H1 (cell line): ENCODE measurements around the gene CSAD. TPM values are rescaled to one million over a fixed set of nuclear protein-coding genes. Genes with fewer than 3 reads are reported as not detected.

Source experiments
- CTCF ChIA-PET: fragments of 300-600 bp; sonication (Branson Sonifier 250); formaldehyde crosslinking; loops from one replicate; lab custom pipeline; 2021; ENCODE audit not compliant: partially characterized antibody; lab: Charles Lee
- POLR2A ChIA-PET: fragments of 300-600 bp; sonication (Branson Sonifier 250); formaldehyde crosslinking; loops from one replicate; lab custom pipeline; 2021; ENCODE audit warnings: inconsistent platforms; ENCODE audit not compliant: partially characterized antibody; lab: Charles Lee
- DNase-seq, 2 experiments: peaks; one replicate each; pipeline versions ENCODE4 v3.0.0 to v3.0.0-alpha.2; 2010 to 2022; ENCODE audit warnings: low spot score in 2 of 2, low read depth in 1 of 2, mixed read lengths in 1 of 2
- FAIRE-seq: peaks from 2 replicates; lab custom pipeline; 2011; peaks lifted over from hg19 to GRCh38; lab: Jason Lieb, UNC
- H2AFZ ChIP-seq: 2 replicates; pipeline ENCODE4 v1.8.1; 2012; ENCODE audit warnings: low read length, inconsistent platforms
- H2AK5ac ChIP-seq: 2 replicates; pipeline ENCODE4 v1.6.1; 2013; ENCODE audit warnings: low read depth, low read length
- H2BK120ac ChIP-seq: replicated peaks from 2 replicates; pipeline ENCODE3; 2013; ENCODE audit warnings: low read depth, low read length, inconsistent platforms
- H2BK12ac ChIP-seq: 2 replicates; pipeline ENCODE4 v1.6.1; 2013; ENCODE audit warnings: low read depth, low read length
- H2BK15ac ChIP-seq: 2 replicates; pipeline ENCODE4 v1.6.1; 2013; ENCODE audit warnings: low read length
- H2BK20ac ChIP-seq: 2 replicates; pipeline ENCODE4 v1.6.1; 2013; ENCODE audit warnings: low read length
- H2BK5ac ChIP-seq: 2 replicates; pipeline ENCODE4 v1.6.1; 2013; ENCODE audit warnings: low read depth, low read length
- H3K14ac ChIP-seq: 2 replicates; pipeline ENCODE4 v1.6.1; 2013; ENCODE audit warnings: inconsistent platforms; ENCODE audit not compliant: insufficient read length
- H3K18ac ChIP-seq: 2 replicates; pipeline ENCODE4 v1.6.1; 2013; ENCODE audit warnings: low read length; ENCODE audit errors: extremely low read depth
- H3K23ac ChIP-seq: 2 replicates; pipeline ENCODE4 v1.6.1; 2013; ENCODE audit warnings: inconsistent platforms; ENCODE audit not compliant: insufficient read length
- H3K23me2 ChIP-seq: 2 replicates; pipeline ENCODE4 v1.6.1; 2013; ENCODE audit warnings: low read depth, low read length
- H3K27ac ChIP-seq: 2 replicates; pipeline ENCODE4 v1.6.1; 2011; ENCODE audit warnings: low read depth, low read length, inconsistent platforms
- H3K27me3 ChIP-seq, 4 experiments: replicated peaks in 1 of 4; 1 replicate in 1 of 4; 2 replicates in 3 of 4; pipeline versions ENCODE4 v1.6.1 to v1.8.1; 2011 to 2013; ENCODE audit warnings: low read length in 3 of 4, mild to moderate bottlenecking in 3 of 4, inconsistent platforms in 2 of 4, mixed read lengths in 2 of 4, moderate library complexity in 1 of 4; ENCODE audit not compliant: control insufficient read depth in 3 of 4, insufficient read depth in 3 of 4; ENCODE audit errors: extremely low read depth in 1 of 4
- H3K36me3 ChIP-seq, 4 experiments: 2 replicates each; pipeline versions ENCODE4 v1.6.1 to v1.8.1; 2011 to 2013; ENCODE audit warnings: mild to moderate bottlenecking in 4 of 4, low read length in 3 of 4, moderate library complexity in 2 of 4, control low read depth in 1 of 4, inconsistent platforms in 1 of 4; ENCODE audit not compliant: insufficient read depth in 4 of 4, control insufficient read depth in 2 of 4
- H3K4ac ChIP-seq: replicated peaks from 2 replicates; pipeline ENCODE3; 2013; ENCODE audit warnings: low read length, low read depth, mixed read lengths, inconsistent platforms; ENCODE audit not compliant: insufficient read length
- H3K4me1 ChIP-seq, 4 experiments: replicated peaks in 1 of 4; 1 replicate in 1 of 4; 2 replicates in 3 of 4; pipeline versions ENCODE4 v1.6.1 to v1.8.1; 2011 to 2013; ENCODE audit warnings: low read length in 3 of 4, inconsistent platforms in 2 of 4, mixed read lengths in 1 of 4; ENCODE audit not compliant: insufficient read depth in 4 of 4, control insufficient read depth in 3 of 4
- H3K4me2 ChIP-seq, 2 experiments: 2 replicates each; pipeline versions ENCODE4 v1.6.1 to v1.8.1; 2011 to 2013; ENCODE audit warnings: low read depth in 2 of 2, low read length in 2 of 2, control low read depth in 1 of 2, inconsistent platforms in 1 of 2, mild to moderate bottlenecking in 1 of 2; ENCODE audit not compliant: insufficient read depth in 1 of 2
- H3K4me3 ChIP-seq, 4 experiments: fragments of 200-600, 300-600 bp in 1 of 4; sonication (generic), shearing (Covaris generic), sonication (Bioruptor Twin) in 1 of 4; 2 replicates each; pipeline versions ENCODE4 v1.5.1 to v1.8.1; 2011 to 2016; ENCODE audit warnings: low read length in 4 of 4, low read depth in 3 of 4, control low read depth in 2 of 4, inconsistent platforms in 2 of 4, mild to moderate bottlenecking in 2 of 4, mixed read lengths in 1 of 4, moderate library complexity in 1 of 4; ENCODE audit not compliant: insufficient read depth in 2 of 4; ENCODE audit errors: extremely low read depth in 1 of 4
- H3K56ac ChIP-seq: replicated peaks from 2 replicates; pipeline ENCODE3; 2013; ENCODE audit warnings: low read depth, mild to moderate bottlenecking, mixed read lengths, low read length, inconsistent platforms; ENCODE audit not compliant: insufficient read length
- H3K79me1 ChIP-seq: 2 replicates; pipeline ENCODE4 v1.6.1; 2013; ENCODE audit warnings: low read depth, low read length, control low read depth
- H3K79me2 ChIP-seq, 2 experiments: 2 replicates each; pipeline versions ENCODE4 v1.6.1 to v1.8.1; 2012 to 2013; ENCODE audit warnings: low read length in 2 of 2, mild to moderate bottlenecking in 2 of 2, inconsistent platforms in 1 of 2; ENCODE audit not compliant: insufficient read depth in 2 of 2, control insufficient read depth in 1 of 2
- H3K9ac ChIP-seq, 4 experiments: replicated peaks in 1 of 4; 1 replicate in 1 of 4; 2 replicates in 3 of 4; pipeline versions ENCODE4 v1.6.1 to v1.8.1; 2011 to 2013; ENCODE audit warnings: low read depth in 3 of 4, low read length in 3 of 4, control low read depth in 2 of 4, mild to moderate bottlenecking in 2 of 4, moderate library complexity in 2 of 4, inconsistent platforms in 1 of 4; ENCODE audit errors: extremely low read depth in 1 of 4
- H3K9me3 ChIP-seq, 2 experiments: 2 replicates each; pipeline versions ENCODE4 v1.6.1 to v1.8.1; 2012 to 2013; ENCODE audit warnings: mild to moderate bottlenecking in 2 of 2, moderate library complexity in 2 of 2, control low read depth in 1 of 2, inconsistent platforms in 1 of 2, low read depth in 1 of 2, low read length in 1 of 2, mixed read lengths in 1 of 2; ENCODE audit not compliant: insufficient read depth in 2 of 2
- H4K20me1 ChIP-seq, 2 experiments: replicated peaks in 1 of 2; 2 replicates each; pipeline versions ENCODE3 to v1.8.1; 2011 to 2013; ENCODE audit warnings: inconsistent platforms in 2 of 2, low read length in 2 of 2, mild to moderate bottlenecking in 1 of 2; ENCODE audit not compliant: insufficient read depth in 2 of 2, control insufficient read depth in 1 of 2
- H4K5ac ChIP-seq: 2 replicates; pipeline ENCODE4 v1.6.1; 2013; ENCODE audit warnings: low read length, low read depth, mixed read lengths, inconsistent platforms; ENCODE audit not compliant: insufficient read length
- H4K8ac ChIP-seq: 2 replicates; pipeline ENCODE4 v1.8.0; 2013; ENCODE audit warnings: mild to moderate bottlenecking, moderate library complexity, low read length, inconsistent platforms; ENCODE audit not compliant: insufficient read depth; ENCODE audit errors: extremely low read depth
- H4K91ac ChIP-seq: replicated peaks from 2 replicates; pipeline ENCODE3; 2013; ENCODE audit warnings: low read length, mixed read lengths, inconsistent platforms; ENCODE audit not compliant: insufficient read length
- CEBPB ChIP-seq: IDR thresholded peaks from 2 replicates; pipeline ENCODE4 v1.6.1; 2012; ENCODE audit warnings: low read depth, low read length
- E2F6 ChIP-seq: IDR thresholded peaks from 2 replicates; pipeline ENCODE4 v1.6.1; 2012; ENCODE audit warnings: inconsistent platforms
- POLR2AphosphoS5 ChIP-seq: IDR thresholded peaks from 2 replicates; pipeline ENCODE4 v1.6.1; 2011; ENCODE audit warnings: low read depth, low read length
- SIN3A ChIP-seq, 2 experiments: IDR thresholded peaks in 1 of 2; conservative IDR thresholded peaks in 1 of 2; 2 replicates each; pipeline ENCODE4 v1.6.1; 2011 to 2012; ENCODE audit warnings: low read length in 2 of 2, improper control_type of control experiment in 1 of 2, low read depth in 1 of 2, mild to moderate bottlenecking in 1 of 2
- SIX5 ChIP-seq: IDR thresholded peaks from 2 replicates; pipeline ENCODE4 v1.6.1; 2011; ENCODE audit warnings: mild to moderate bottlenecking, low read depth, low read length
- YY1 ChIP-seq: IDR thresholded peaks from 2 replicates; pipeline ENCODE4 v1.6.1; 2011; ENCODE audit warnings: low read depth, mild to moderate bottlenecking, low read length
- WGBS, 2 experiments: shearing (Covaris generic) in 1 of 2; methylation state at CpG; one replicate each; pipeline versions ENCODE4 v1.1.6 to v1.1.7; 2013 to 2015; ENCODE audit warnings: low lambda C conversion rate in 2 of 2, mixed read lengths in 2 of 2, inconsistent platforms in 1 of 2, low coverage in 1 of 2, missing lambda C conversion rate in 1 of 2; ENCODE audit not compliant: insufficient replicate concordance in 2 of 2, insufficient coverage in 1 of 2, insufficient read length in 1 of 2; ENCODE audit errors: extremely low coverage in 1 of 2, missing lambda C conversion rate in 1 of 2; 5-methylcytosine and 5-hydroxymethylcytosine counted together
- polyA plus RNA-seq, 7 experiments: library from polyadenylated mRNA; depleted of rRNA in 3 of 7; stranded (reverse) in 5 of 7; unstranded in 2 of 7; fragments of >200 nt in 5 of 7; fragments of 200-250 nt in 2 of 7; gene quantifications; 1 replicate in 5 of 7; 2 replicates in 1 of 7; 4 replicates in 1 of 7; pipeline versions ENCODE4 v1.2.1 to v1.2.3, GENCODE V29; 2011 to 2013; ENCODE audit warnings: missing spikeins in 2 of 7, mixed read lengths in 2 of 7
- total RNA-seq: library from RNA; stranded (reverse); fragmentation: NEBNext Ultra II Directional; extraction: Animal tissue kit (Norgen Biotek cat#: 25700); gene quantifications from 2 replicates; pipeline ENCODE4 v1.2.1, GENCODE V29; 2021
- TF ChIP-seq, protein P1 (sequence below): IDR thresholded peaks from 2 replicates; pipeline ENCODE4 v1.6.1; 2011; ENCODE audit warnings: low read depth, mild to moderate bottlenecking, low read length; ENCODE audit not compliant: insufficient read depth

CSAD gene
- total and polyA plus RNA-seq, 2 of the 8 experiments (the other 6 are each of a cell fraction or from before 2014, with no cell fraction given) = 8.8 to 11.3 TPM

DNA sequence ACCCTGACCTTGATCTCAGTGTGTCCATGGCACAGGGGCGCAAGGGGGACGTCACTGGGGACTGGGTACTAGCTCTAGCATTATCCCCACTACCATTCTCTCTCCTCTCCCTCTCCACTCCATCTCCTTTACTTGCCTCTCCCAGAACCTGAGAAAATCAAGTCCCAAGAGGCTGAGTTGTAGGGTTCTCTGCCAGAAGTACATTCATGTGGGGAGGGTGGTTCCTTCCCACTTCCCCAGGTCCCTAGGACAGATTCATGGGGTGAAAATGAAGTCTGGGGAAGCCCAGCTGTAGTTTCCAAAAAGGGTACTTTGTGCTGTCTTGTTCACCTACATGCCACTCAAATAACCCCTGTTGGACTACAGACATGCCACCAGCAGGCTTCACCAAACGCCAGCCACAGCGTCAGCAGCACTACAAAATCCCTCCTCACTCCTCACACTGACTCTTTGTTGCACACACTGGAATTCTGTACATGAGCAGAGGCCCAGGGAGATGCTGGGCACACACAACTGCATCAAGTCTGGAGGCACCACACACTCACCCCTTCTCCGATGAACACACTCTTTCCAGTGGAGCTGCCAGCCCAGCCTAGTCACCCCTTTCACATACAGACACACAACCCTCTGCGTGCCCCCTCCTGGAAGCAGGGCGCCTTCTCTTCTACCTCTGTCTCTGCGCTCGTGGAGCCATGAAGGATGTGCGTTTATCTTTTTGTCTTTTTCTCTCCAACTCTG lies 44.3 kb upstream of the CSAD start:
- peak overlapping the region; percentile 98 for H4K91ac ChIP-seq
- no peak overlapping the region; a peak in 1 of 7 replicates for H3K9ac ChIP-seq
- peak overlapping the region; percentile 80 for H3K4ac ChIP-seq
- no peak overlapping the region for H3K23ac ChIP-seq
- peaks cover 33 to 52% (median 35%) of the 10 kb centered on the region in 4 experiments for H3K4me1 ChIP-seq
- H3K9me3 ChIP-seq = no peaks in the 10 kb centered on the region
- H3K4me2 ChIP-seq = peak overlapping the region; percentile 42 to 100; a peak in 3 of 4 replicates
- DNase-seq (no peak), FAIRE-seq (no peak)
- peak overlapping the region; percentile 47; the same call in 1 of the 2 replicates for H4K8ac ChIP-seq
- 78% methylated on average over 10 of the region's 10 CpGs; no CpG with 5 or more reads in 1 of the 2 experiments for WGBS, 2 experiments
- peaks cover 15% of the 10 kb centered on the region for H3K23me2 ChIP-seq
- H3K14ac ChIP-seq = no peak overlapping the region
- no peak overlapping the region for H3K27ac ChIP-seq
- H2AFZ ChIP-seq = no peak overlapping the region
- H2BK20ac ChIP-seq = peak overlapping the region; percentile 98
- CTCF ChIA-PET = interaction anchor here (0.6 to 21.6 kb wide), 13 partner anchors 9 to 79 kb away, joined by 3 to 654 read pairs (median 5); partner anchors contain the start of gene ESPL1
- H3K79me2 ChIP-seq = peaks cover 0 to 4% of the 10 kb centered on the region in 2 experiments; a peak in 1 of 4 replicates
- H2BK5ac ChIP-seq = peak overlapping the region; percentile 91
- H4K20me1 ChIP-seq = no peaks in the 10 kb centered on the region
- peak overlapping the region; percentile 94 for H2AK5ac ChIP-seq
- H3K4me3 ChIP-seq = peak overlapping the region in 1 of 4 experiments; percentile 23; a peak in 1 of 8 replicates
- POLR2A ChIA-PET = interaction anchor here (1.0 to 13.6 kb wide), 6 partner anchors 4 to 66 kb away, joined by 3 to 151 read pairs (median 6); partner anchors contain the start of gene RARG
- H2BK12ac ChIP-seq = peak overlapping the region; percentile 99; the same call in 1 of the 2 replicates
- H3K36me3 ChIP-seq = no peaks in the 10 kb centered on the region; a peak in 1 of 8 replicates
- no peaks in the 10 kb centered on the region for H3K27me3 ChIP-seq
- H3K79me1 ChIP-seq = no peaks in the 10 kb centered on the region
- peak overlapping the region; percentile 70 for H2BK120ac ChIP-seq
- H4K5ac ChIP-seq = peak overlapping the region; percentile 80
- H3K56ac ChIP-seq = no peak overlapping the region
- H2BK15ac ChIP-seq = peak overlapping the region; percentile 97; the same call in 1 of the 2 replicates
- H3K18ac ChIP-seq = peak overlapping the region; percentile 98
- TF ChIP-seq SIN3A (conservative IDR thresholded peaks at IDR 0.05 in 1 of 2, IDR thresholded peaks at IDR 0.05 in 1 of 2; ENCODE audit: low read depth in 1 of 2, low read length in 2 of 2) (no peak), CEBPB (no peak), E2F6 (no peak), POLR2AphosphoS5 (no peak), SIX5 (no peak), YY1 (no peak)
- TF ChIP-seq, protein P1, sequence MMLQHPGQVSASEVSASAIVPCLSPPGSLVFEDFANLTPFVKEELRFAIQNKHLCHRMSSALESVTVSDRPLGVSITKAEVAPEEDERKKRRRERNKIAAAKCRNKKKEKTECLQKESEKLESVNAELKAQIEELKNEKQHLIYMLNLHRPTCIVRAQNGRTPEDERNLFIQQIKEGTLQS = no peak
